Mucosa of rectum (tissue), 2 donors: ENCODE measurements around the gene PDE1C.

Source experiments
- H3K27ac ChIP-seq, 2 donors: one replicate each; pipeline ENCODE4 v1.7.0; 2013; ENCODE audit warnings: inconsistent platforms in 2 of 2, low read depth in 2 of 2, low read length in 2 of 2
- H3K27me3 ChIP-seq, 2 donors: one replicate each; pipeline ENCODE4 v1.7.0; 2013; ENCODE audit warnings: low read length in 2 of 2; ENCODE audit not compliant: control insufficient read depth in 2 of 2, insufficient read depth in 2 of 2
- H3K36me3 ChIP-seq, 2 donors: one replicate each; pipeline ENCODE4 v1.7.0; 2013; ENCODE audit warnings: low read length in 2 of 2; ENCODE audit not compliant: control insufficient read depth in 2 of 2, insufficient read depth in 2 of 2
- H3K4me1 ChIP-seq, 2 donors: one replicate each; pipeline ENCODE4 v1.7.0; 2013; ENCODE audit warnings: low read length in 2 of 2, mild to moderate bottlenecking in 1 of 2; ENCODE audit not compliant: control insufficient read depth in 2 of 2, insufficient read depth in 2 of 2
- H3K4me3 ChIP-seq, 2 donors: one replicate each; pipeline ENCODE4 v1.7.0; 2013; ENCODE audit warnings: low read length in 2 of 2
- H3K9ac ChIP-seq, 2 donors: one replicate each; pipeline ENCODE4 v1.7.0; 2013; ENCODE audit warnings: low read length in 2 of 2, low read depth in 1 of 2, mild to moderate bottlenecking in 1 of 2
- H3K9me3 ChIP-seq, 2 donors: one replicate each; pipeline ENCODE4 v1.7.0; 2013; ENCODE audit warnings: low read length in 2 of 2; ENCODE audit not compliant: control insufficient read depth in 2 of 2
- donor health status: healthy.
- donor health status: Normal muscosa, but diverticular disease.

The PDE1C gene

GRCh38 chr7:31811650-31812461 is 258.4 kb downstream of the PDE1C start:
- Histone ChIP-seq H3K27me3 (no peaks in the 10 kb centered on the region), H3K9ac (no peak overlapping the region), H3K9me3 (no peaks in the 10 kb centered on the region), H3K27ac (no peak overlapping the region), H3K36me3 (no peaks in the 10 kb centered on the region), H3K4me1 (no peaks in the 10 kb centered on the region), H3K4me3 (no peak overlapping the region)

DNA sequence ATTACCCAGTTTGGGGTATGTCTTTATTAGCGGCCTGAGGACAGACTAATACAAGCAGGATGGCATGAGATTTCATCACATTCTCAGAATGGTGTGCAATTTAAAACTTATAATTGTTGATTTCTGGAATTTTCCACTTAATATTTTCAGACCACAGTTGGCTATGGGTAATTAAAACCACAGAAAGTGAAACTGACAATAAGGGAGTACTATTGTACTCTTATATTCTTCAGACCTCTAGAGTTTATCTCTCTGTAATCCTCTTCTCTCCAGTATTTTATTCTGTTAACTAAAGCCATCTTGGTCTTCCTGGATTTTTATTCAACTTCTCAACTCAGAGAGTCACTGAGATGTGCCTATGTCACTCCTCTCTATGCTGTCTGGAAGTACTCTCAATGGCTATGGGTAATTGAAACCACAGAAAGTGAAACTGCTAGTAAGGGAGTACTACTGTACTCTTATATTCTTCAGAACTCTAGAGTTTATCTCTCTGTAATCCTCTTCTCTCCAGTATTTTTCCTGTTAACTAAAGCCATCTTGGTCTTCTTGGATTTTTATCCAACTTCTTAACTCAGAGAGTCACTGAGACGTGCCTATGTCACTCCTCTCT is 264.9 kb downstream of the PDE1C start:
- no peaks in the 10 kb centered on the region for H3K9me3 ChIP-seq
- no peak overlapping the region for H3K4me3 ChIP-seq
- no peaks in the 10 kb centered on the region for H3K36me3 ChIP-seq
- no peaks in the 10 kb centered on the region for H3K27me3 ChIP-seq
- no peak overlapping the region for H3K27ac ChIP-seq
- no peak overlapping the region for H3K9ac ChIP-seq
- H3K4me1 ChIP-seq = no peaks in the 10 kb centered on the region

DNA sequence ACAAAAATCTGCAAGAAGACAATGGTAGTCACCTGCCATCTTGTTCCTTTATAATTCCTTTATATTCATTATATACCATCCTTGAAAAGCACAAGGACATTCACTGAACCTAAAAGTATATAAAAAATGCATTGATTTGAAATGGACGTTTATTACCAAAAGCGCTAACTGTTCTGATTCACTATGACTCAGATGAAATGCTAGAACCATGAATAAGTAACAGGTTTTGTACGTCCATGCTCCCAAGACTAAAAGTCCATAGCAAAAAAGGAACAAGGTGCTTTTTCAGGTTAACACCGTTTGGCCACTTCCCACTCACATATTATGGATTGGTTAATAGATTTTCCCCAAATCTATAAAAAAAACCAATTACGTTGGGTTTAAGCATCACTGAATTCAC is 273.8 kb downstream of the PDE1C start:
- Histone ChIP-seq H3K27ac (no peak overlapping the region), H3K9ac (no peak overlapping the region), H3K27me3 (no peaks in the 10 kb centered on the region), H3K9me3 (peaks cover 0 to 2% of the 10 kb centered on the region in 2 donors), H3K4me1 (no peaks in the 10 kb centered on the region), H3K4me3 (no peak overlapping the region), H3K36me3 (no peaks in the 10 kb centered on the region)

DNA sequence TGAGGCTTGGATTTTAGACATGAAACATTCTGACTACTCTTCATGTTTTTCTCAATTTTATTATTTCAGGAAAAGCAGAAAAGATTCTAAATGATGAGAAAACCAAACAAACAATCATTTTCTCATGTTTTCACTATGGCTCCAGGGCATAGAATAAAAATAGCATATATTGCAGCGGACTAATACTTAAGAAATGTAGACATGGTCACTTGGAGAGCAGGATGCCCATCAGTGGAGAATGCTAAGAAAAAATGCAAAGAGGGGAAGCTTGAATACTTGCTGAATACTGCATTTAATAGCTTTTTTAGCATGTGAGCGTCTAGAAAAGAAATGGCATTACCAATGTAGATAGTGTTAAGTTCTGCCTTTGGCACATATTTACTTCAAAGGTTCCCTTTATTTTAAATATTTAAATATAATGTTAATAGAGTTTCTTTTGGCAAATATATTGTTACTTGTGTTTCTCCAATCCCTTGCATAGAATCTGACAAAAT is 275.3 kb downstream of the PDE1C start:
- no peak overlapping the region for H3K4me3 ChIP-seq
- no peak overlapping the region for H3K9ac ChIP-seq
- no peak overlapping the region for H3K27ac ChIP-seq
- H3K4me1 ChIP-seq = no peaks in the 10 kb centered on the region
- no peaks in the 10 kb centered on the region for H3K27me3 ChIP-seq
- peaks cover 0 to 2% of the 10 kb centered on the region in 2 donors for H3K9me3 ChIP-seq
- no peaks in the 10 kb centered on the region for H3K36me3 ChIP-seq

DNA sequence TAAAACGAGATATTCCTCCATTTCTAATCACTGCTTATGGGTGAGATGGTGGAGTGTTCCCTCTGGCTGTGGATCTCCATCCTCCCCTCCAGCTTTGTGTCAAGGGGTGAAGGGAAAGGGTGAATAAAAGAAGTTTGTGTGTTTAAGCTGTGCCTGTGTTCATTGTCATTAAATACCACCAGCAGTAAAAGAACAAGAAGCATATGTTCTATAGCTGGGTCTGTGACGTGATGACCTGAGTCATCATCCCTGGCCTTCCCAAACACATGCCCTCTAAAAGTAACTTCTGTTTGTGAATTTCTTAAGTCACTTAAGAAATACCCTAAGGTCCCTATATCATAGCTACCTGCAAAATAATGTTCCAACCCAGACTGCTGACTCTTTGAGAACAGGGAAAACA is 278.3 kb downstream of the PDE1C start:
- no peaks in the 10 kb centered on the region for H3K36me3 ChIP-seq

GRCh38 chr7:31788883-31789680 is 281.1 kb downstream of the PDE1C start:
- Histone ChIP-seq H3K4me3 (no peak overlapping the region), H3K4me1 (no peaks in the 10 kb centered on the region), H3K9me3 (no peaks in the 10 kb centered on the region), H3K27ac (no peak overlapping the region), H3K9ac (no peak overlapping the region), H3K27me3 (no peaks in the 10 kb centered on the region), H3K36me3 (no peaks in the 10 kb centered on the region)

More for the DNA sequence above, 278.3 kb downstream of the PDE1C start:
- H3K27me3 ChIP-seq = no peaks in the 10 kb centered on the region
- no peak overlapping the region for H3K9ac ChIP-seq
- H3K4me1 ChIP-seq = no peaks in the 10 kb centered on the region
- H3K4me3 ChIP-seq = no peak overlapping the region
- no peak overlapping the region for H3K27ac ChIP-seq
- H3K9me3 ChIP-seq = peaks cover 0 to 2% of the 10 kb centered on the region in 2 donors

DNA sequence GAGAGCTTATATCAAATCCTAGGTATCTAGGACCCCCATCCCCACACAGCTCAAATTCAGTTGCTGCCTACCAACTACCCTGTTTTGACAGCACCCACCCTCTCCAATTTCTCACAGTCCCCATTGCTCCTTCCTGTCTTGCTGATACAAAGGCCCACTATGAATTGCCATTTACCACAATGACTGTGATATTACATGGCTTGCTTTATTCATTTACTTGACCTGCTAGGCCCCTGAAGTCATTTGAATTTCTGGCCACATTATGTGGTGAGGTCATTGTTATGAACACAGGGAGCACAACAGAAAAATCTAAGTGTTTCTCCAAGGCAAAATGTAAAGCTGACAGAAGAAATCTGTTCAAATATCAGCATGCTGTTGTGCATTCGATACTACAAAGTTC is 281.8 kb downstream of the PDE1C start:
- Histone ChIP-seq H3K4me1 (no peaks in the 10 kb centered on the region), H3K27me3 (no peaks in the 10 kb centered on the region), H3K36me3 (no peaks in the 10 kb centered on the region), H3K4me3 (no peak overlapping the region), H3K9me3 (no peaks in the 10 kb centered on the region), H3K9ac (no peak overlapping the region), H3K27ac (no peak overlapping the region)

DNA sequence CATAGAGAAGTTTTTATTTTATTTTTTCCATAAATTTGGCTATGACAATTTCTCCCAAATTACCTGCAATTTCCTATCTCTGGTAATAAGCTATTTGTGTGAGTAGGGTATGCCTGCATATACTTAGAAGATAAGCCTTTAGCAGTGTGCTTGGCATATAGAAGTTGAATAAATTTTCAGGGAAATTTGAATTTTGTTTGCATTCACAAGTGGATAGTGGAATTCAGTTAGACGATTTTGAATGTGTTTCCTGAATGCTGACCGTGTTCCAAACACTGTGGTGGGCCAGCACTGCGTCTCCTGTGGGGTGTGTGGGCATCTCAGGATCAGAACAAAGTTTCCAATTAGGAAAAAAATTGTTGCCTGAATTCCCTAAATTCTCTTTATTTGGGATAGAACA is 283.9 kb downstream of the PDE1C start:
- no peak overlapping the region for H3K9ac ChIP-seq
- no peaks in the 10 kb centered on the region for H3K4me1 ChIP-seq
- no peaks in the 10 kb centered on the region for H3K36me3 ChIP-seq
- no peak overlapping the region for H3K4me3 ChIP-seq
- no peaks in the 10 kb centered on the region for H3K27me3 ChIP-seq
- no peaks in the 10 kb centered on the region for H3K9me3 ChIP-seq
- no peak overlapping the region for H3K27ac ChIP-seq

DNA sequence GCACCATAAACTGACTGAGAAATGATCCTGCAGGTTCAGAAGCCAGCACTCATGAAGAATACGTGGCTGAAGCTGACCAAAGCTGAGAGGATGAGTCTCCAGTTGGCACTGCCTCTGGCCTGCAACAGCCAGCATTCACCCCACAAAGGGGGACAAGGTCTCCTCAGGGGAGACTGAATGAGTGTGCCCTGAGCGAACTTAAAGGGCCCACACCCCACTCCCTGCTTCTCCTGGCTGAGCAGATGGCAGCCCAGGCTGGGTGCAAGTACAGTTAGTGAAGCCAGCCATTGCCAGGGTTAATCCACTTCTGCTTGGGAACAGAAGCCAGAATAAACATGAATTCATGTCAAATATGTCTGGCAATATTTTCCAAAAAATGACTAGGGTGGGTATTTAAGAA is 285.1 kb downstream of the PDE1C start:
- H3K36me3 ChIP-seq = no peaks in the 10 kb centered on the region
- no peak overlapping the region for H3K9ac ChIP-seq
- H3K9me3 ChIP-seq = no peaks in the 10 kb centered on the region
- H3K27me3 ChIP-seq = no peaks in the 10 kb centered on the region
- H3K4me1 ChIP-seq = no peaks in the 10 kb centered on the region
- H3K27ac ChIP-seq = no peak overlapping the region
- H3K4me3 ChIP-seq = no peak overlapping the region

DNA sequence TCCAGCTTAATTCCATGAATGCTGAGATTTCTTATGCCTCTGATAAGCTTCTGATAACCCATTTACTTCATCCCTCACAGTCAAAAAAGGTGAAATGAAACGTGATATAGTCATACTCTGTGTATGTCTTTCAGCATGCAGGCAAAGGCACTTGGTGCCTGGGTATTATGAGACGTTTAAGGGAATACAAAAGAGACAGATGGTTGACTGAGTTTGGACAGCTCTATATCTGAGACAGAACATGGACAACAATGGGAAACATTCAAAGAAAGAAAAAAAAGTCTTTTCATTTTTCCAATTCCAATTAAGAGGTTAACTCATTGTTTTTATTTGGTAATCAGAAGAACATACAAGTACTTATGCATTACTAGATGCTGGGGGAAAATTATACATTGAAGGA is 287.0 kb downstream of the PDE1C start:
- no peaks in the 10 kb centered on the region for H3K27me3 ChIP-seq
- no peak overlapping the region for H3K9ac ChIP-seq
- H3K36me3 ChIP-seq = no peaks in the 10 kb centered on the region
- H3K9me3 ChIP-seq = no peaks in the 10 kb centered on the region
- H3K27ac ChIP-seq = no peak overlapping the region
- no peak overlapping the region for H3K4me3 ChIP-seq
- no peaks in the 10 kb centered on the region for H3K4me1 ChIP-seq
